ENCODE results near the gene RAC3.

RAC3 gene

GRCh38 chr17:82072827-82073226 lies 41.3 kb downstream of the RAC3 start:
- no peak for ATAC-seq
- Mint-ChIP-seq H3K9me3 (no peaks in the 10 kb centered on the region), H3K27ac (no peak overlapping the region), H3K4me3 (no peak overlapping the region), H3K4me1 (no peaks in the 10 kb centered on the region), H3K36me3 (peaks cover 5% of the 10 kb centered on the region)
- DNase-seq (ENCODE audit: low spot score in 2 of 2), result no peak

GRCh38 chr17:82073446-82073845 lies 42.0 kb downstream of the RAC3 start:
- Mint-ChIP-seq H3K36me3 (peaks cover 12% of the 10 kb centered on the region), H3K27ac (no peak overlapping the region), H3K4me1 (no peaks in the 10 kb centered on the region), H3K4me3 (no peak overlapping the region), H3K9me3 (no peaks in the 10 kb centered on the region)
- ATAC-seq (no peak), DNase-seq (ENCODE audit: low spot score in 2 of 2) (no peak)

GRCh38 chr17:82076018-82076784 lies 44.7 kb downstream of the RAC3 start:
- DNase-seq (ENCODE audit: low spot score in 2 of 2), result no peak
- H3K36me3 Mint-ChIP-seq, result peaks cover 35% of the 10 kb centered on the region
- no peaks in the 10 kb centered on the region for H3K4me1 Mint-ChIP-seq
- no peak overlapping the region for H3K4me3 Mint-ChIP-seq
- H3K9me3 Mint-ChIP-seq, result no peaks in the 10 kb centered on the region
- no peak overlapping the region for H3K27ac Mint-ChIP-seq
- ATAC-seq, result no peak

DNA sequence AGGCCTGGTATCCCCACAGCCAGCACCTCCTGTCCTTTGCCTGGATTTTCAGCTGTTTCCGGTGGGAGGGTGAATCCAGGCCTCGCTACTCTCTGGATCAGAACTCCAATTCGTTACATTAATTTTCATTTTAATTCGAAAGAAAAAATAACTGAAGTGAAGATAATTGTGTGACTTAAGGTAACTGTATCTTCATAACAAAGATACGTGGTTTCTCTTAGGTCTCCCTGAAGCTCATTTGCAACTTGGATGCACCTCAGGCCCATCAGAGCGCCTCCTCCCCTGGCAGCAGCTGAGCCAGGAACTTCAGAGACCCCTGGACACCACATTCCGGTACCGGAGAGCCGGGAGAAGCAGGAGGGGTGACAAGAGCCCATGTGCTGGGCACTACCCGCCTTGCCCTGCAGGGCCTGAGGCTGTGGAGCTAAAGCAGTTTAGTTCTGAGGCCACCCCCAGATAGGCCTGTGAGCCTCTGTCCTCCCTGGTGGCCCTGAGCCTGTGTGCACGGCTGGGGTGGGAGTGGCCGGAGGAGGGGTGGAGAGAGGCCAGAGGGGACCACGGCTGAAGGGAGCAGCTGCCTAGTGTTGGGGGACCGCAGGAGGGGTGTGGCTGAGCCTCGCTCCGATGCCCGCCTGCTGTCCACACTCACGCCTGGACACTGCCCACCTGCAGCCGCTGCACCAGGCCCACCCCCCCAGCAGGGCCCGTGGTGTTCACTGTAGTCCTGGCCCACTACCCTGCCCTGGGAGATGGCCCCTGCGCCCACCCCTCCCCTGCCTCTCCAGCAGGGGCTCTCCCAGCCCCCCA lies 45.5 kb downstream of the RAC3 start:
- H3K4me1 Mint-ChIP-seq, result no peaks in the 10 kb centered on the region

GRCh38 chr17:82077617-82078358 lies 46.3 kb downstream of the RAC3 start:
- Mint-ChIP-seq H3K36me3 (peaks cover 48% of the 10 kb centered on the region), H3K4me3 (no peak overlapping the region), H3K27ac (no peak overlapping the region), H3K4me1 (no peaks in the 10 kb centered on the region), H3K9me3 (no peaks in the 10 kb centered on the region)
- DNase-seq (ENCODE audit: low spot score in 2 of 2) (no peak), ATAC-seq (no peak)

More for the DNA sequence above, 45.5 kb downstream of the RAC3 start:
- H3K27ac Mint-ChIP-seq, result no peak overlapping the region
- ATAC-seq (peak; percentile 43), DNase-seq (ENCODE audit: low spot score in 2 of 2) (no peak)
- H3K9me3 Mint-ChIP-seq, result no peaks in the 10 kb centered on the region
- no peak overlapping the region for H3K4me3 Mint-ChIP-seq
- H3K36me3 Mint-ChIP-seq, result peaks cover 40% of the 10 kb centered on the region

- Mint-ChIP-seq H3K36me3 (peaks cover 55% of the 10 kb centered on the region), H3K4me3 (no peak overlapping the region), H3K4me1 (no peaks in the 10 kb centered on the region), H3K27ac (no peak overlapping the region), H3K9me3 (no peaks in the 10 kb centered on the region)
- DNase-seq (ENCODE audit: low spot score in 2 of 2) (no peak), ATAC-seq (no peak)
Measured at GRCh38 chr17:82078433-82078832, 47.0 kb downstream of the RAC3 start.

DNA sequence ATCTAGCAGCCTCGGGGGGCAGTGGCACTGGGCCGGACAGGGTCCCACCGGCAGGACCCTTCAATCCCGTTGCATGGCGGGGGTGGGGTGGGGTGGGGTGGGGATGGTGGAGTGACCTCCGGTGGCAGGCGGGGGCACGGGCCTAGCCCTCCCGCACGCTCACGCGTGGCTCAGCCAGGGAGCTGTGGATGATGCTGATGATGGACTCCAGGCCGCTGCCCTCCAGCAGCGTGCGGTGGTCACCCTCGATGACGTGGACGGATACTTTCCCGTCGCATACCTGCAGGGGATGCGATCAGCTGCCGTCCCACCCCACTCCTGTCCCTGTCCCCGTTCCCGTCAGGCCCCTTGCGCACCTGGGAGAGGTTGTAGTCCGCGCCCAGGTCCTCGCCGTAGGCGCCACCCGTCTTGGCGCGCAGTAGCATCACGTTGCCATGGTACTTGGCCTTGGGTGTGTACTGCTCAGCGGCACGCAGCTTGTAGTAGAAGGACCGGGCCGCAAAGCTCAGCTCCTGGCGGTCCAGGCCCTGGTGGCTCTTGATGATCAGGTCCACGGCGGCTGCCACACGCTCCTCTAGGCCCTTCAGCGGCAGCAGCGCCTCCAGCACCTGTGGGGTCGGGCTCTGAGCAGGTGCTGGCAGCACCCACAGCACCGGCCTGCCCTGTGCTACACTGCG lies 47.7 kb downstream of the RAC3 start:
- Mint-ChIP-seq H3K27ac (no peak overlapping the region), H3K9me3 (no peaks in the 10 kb centered on the region), H3K36me3 (peaks cover 62% of the 10 kb centered on the region), H3K4me1 (no peaks in the 10 kb centered on the region), H3K4me3 (no peak overlapping the region)
- DNase-seq (ENCODE audit: low spot score in 2 of 2) (no peak), ATAC-seq (no peak)

DNA sequence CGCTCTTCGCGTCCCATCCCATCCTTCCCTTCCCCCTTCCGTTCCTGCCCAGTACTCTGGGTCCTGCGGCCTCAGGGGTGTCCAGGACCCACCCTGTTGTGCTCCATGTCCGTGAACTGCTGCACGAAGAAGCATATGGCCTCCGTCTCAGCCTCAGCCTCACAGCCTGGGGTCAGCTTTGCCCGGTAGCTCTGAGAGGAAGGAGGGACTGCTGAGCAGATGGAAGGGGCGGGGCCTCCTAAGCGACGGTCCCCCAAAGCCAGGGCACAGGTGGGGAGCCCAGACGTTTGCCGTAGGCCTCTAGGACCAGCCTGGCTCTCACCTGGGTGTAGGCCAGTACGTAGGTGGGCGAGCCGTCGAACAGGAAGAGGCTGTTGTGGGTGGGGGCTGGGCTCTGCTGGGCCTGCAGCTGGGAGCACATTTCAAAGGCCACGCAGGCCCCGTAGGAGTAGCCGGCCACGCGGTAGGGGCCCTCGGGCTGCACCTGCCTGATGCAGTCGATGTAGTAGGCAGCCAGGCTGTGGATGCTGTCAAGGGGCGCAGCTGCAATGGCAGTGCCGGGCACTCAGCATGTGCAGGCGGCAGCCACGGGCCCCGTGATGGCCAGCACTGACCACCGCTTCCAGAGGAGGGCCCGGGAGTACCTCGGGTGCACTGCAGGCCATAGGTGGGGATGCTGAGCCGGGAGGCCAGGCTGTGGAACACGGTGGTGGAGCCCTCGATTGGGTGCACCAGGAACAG lies 48.7 kb downstream of the RAC3 start:
- no peaks in the 10 kb centered on the region for H3K9me3 Mint-ChIP-seq
- peaks cover 72% of the 10 kb centered on the region for H3K36me3 Mint-ChIP-seq
- no peak overlapping the region for H3K27ac Mint-ChIP-seq

DNA sequence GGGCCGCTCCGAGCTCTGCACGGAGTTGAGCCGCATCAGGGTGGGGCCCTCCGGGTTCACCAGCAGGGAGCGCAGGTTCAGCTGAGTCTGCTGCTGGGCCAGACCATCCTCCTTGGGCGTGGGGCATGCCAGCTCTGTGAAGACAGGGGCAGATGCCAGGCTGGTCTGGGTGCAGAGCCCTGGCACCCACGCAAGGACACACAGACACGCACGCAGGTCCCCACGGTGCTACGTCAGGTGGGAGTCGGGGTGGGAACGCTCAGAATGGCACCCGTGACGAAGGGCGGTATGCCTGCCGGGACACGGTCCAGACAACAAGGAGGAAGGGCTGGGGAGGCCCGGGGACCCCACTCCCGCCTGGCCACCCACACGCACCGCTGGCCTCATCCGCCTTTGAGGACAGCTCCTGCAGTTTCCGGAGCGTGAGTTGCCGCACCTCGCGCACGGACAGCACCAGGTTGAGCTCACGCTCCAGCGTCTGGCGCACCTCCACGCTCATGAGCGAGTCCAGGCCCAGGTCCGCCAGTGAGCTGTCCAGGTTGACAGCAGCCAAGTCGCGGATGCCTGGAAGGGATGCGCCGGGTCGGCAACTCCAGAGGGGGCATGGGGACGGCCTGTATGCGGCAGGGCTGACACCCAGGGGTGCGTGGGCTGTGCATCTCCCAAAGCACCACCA lies 49.4 kb downstream of the RAC3 start:
- ATAC-seq (no peak), DNase-seq (ENCODE audit: low spot score in 2 of 2) (no peak)
- Mint-ChIP-seq H3K9me3 (no peaks in the 10 kb centered on the region), H3K4me1 (no peaks in the 10 kb centered on the region), H3K4me3 (no peak overlapping the region), H3K36me3 (peaks cover 76% of the 10 kb centered on the region), H3K27ac (no peak overlapping the region)

More for the DNA sequence above, 48.7 kb downstream of the RAC3 start:
- Mint-ChIP-seq H3K4me1 (no peaks in the 10 kb centered on the region), H3K4me3 (no peak overlapping the region)
- DNase-seq (ENCODE audit: low spot score in 2 of 2), result no peak
- no peak for ATAC-seq

DNA sequence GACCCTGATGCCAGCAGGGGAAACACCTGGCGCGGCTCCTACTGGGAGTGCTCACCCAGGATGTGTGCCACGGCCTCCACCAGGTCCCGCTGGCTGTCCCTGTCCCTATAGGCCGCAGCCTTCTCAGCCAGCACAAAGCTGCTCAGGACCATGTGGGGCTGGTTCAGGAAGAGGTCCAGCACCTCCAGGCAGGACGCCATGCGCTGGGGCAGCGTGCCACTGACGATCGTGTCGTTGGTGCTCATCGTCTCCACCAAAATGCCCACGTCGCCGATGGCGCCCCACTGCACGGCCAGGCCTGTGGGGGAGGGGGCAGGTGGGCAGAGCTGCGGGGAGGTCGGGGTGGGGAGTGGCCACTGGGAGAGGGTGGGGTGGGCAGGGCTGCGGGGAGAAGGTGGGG lies 50.1 kb downstream of the RAC3 start:
- DNase-seq (ENCODE audit: low spot score in 2 of 2), result no peak
- Mint-ChIP-seq H3K4me3 (no peak overlapping the region), H3K27ac (no peak overlapping the region), H3K36me3 (peaks cover 82% of the 10 kb centered on the region), H3K4me1 (no peaks in the 10 kb centered on the region), H3K9me3 (no peaks in the 10 kb centered on the region)
- ATAC-seq, result no peak

DNA sequence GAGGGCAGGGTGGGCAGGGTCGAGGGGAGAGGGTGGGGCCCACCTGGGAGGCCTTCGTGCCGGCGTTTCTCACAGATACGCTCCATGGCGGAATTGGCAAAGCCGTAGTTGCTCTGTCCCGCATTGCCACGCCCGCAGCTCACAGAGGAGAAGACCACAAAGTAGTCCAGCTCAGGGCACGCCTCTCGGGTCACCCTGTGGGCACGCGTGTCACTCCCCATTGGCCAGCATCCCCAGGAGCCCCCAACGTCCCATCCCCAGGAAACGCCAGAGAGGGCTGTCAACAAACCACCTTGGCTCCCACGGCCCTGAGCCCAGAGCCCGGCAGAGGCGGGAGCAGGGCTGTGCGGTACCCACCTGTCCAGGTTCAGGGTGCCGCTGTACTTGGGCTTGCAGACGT lies 50.5 kb downstream of the RAC3 start:
- H3K27ac Mint-ChIP-seq, result no peak overlapping the region
- peaks cover 86% of the 10 kb centered on the region for H3K36me3 Mint-ChIP-seq
- no peaks in the 10 kb centered on the region for H3K4me1 Mint-ChIP-seq
- no peak for ATAC-seq
- H3K9me3 Mint-ChIP-seq, result no peaks in the 10 kb centered on the region
- H3K4me3 Mint-ChIP-seq, result no peak overlapping the region
- DNase-seq (ENCODE audit: low spot score in 2 of 2), result no peak

DNA sequence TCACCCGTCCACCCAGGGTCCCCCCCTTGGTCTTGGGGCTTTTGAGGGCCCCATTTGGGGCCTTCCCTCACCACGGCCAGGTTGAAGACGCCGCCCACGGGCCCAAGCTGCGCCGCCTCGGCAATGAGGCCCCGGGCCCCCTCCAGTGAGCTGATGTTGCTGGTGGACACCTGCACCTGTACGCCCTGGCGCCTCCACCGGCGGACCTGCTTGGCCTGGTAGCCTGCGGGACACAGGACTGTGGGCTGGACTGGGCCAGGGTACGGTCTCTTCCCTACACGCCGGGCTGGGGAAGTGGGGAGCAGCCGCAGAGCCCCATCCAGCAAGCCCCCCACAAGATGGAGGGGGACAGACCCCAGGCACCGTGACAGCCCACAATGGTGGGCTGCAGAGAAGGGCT lies 51.0 kb downstream of the RAC3 start:
- ATAC-seq (no peak), DNase-seq (ENCODE audit: low spot score in 2 of 2) (no peak)
- H3K4me3 Mint-ChIP-seq, result no peak overlapping the region
- no peak overlapping the region for H3K27ac Mint-ChIP-seq
- no peaks in the 10 kb centered on the region for H3K9me3 Mint-ChIP-seq
- no peaks in the 10 kb centered on the region for H3K4me1 Mint-ChIP-seq
- peaks cover 87% of the 10 kb centered on the region for H3K36me3 Mint-ChIP-seq

GRCh38 chr17:82083009-82083408 lies 51.5 kb downstream of the RAC3 start:
- DNase-seq (ENCODE audit: low spot score in 2 of 2), result no peak
- H3K27ac Mint-ChIP-seq, result no peak overlapping the region
- H3K36me3 Mint-ChIP-seq, result peaks cover 85% of the 10 kb centered on the region
- no peak for ATAC-seq
- no peak overlapping the region for H3K4me3 Mint-ChIP-seq
- no peaks in the 10 kb centered on the region for H3K9me3 Mint-ChIP-seq
- H3K4me1 Mint-ChIP-seq, result no peaks in the 10 kb centered on the region

All from stimulated activated effector memory CD8-positive, alpha-beta T cell treated with anti-CD3 and anti-CD28 coated beads, Interleukin-12 subunit alpha, Interleukin-12 subunit beta, amount 100 ng/mL, for 72 hours (primary cell).